DMS153 treated with DMSO at 0.1 percent for 48 hours (cell line): ENCODE results near the gene GP9.
"Not testable (repeated sequence)": the region's sequence is repeated elsewhere in the genome, so short reads cannot be mapped to it uniquely, and the experiment has no call there.

ENCODE experiments used
- DNase-seq: peaks from one replicate; lab custom pipeline; 2025; ENCODE audit not compliant: unreplicated experiment; lab: John Stamatoyannopoulos, UW

GP9 gene

GRCh38 chr3:129047553-129047839 is 13.1 kb upstream of the GP9 start:
- DNase-seq, result no peak

GRCh38 chr3:129050556-129051295 is 9.9 kb upstream of the GP9 start:
- DNase-seq, result no peak

GRCh38 chr3:129051871-129052340 is 8.7 kb upstream of the GP9 start:
- DNase-seq, result no peak

GRCh38 chr3:129052675-129053074 is 7.9 kb upstream of the GP9 start:
- peak; percentile 49 for DNase-seq

- no peak for DNase-seq
Observed at GRCh38 chr3:129054605-129055104, 5.9 kb upstream of the GP9 start.

- no peak for DNase-seq
Observed at GRCh38 chr3:129056451-129057173, 4.0 kb upstream of the GP9 start.

GRCh38 chr3:129057249-129057648 is 3.3 kb upstream of the GP9 start:
- no peak for DNase-seq

- DNase-seq, result peak; percentile 34
Observed at GRCh38 chr3:129058441-129059200, 2.0 kb upstream of the GP9 start.

- DNase-seq, result no peak
Observed at GRCh38 chr3:129059311-129059958, 1.1 kb upstream of the GP9 start.

GRCh38 chr3:129061023-129061887 is 676 bp downstream of the GP9 start:
- no peak for DNase-seq

- DNase-seq, result no peak
Observed at GRCh38 chr3:129061888-129062834, 1.6 kb downstream of the GP9 start.

GRCh38 chr3:129063091-129063640 is 2.6 kb downstream of the GP9 start:
- DNase-seq, result no peak

- no peak for DNase-seq
Observed at GRCh38 chr3:129063841-129064482, 3.4 kb downstream of the GP9 start.

GRCh38 chr3:129065016-129065719 is 4.6 kb downstream of the GP9 start:
- no peak for DNase-seq

GRCh38 chr3:129065720-129066073 is 5.1 kb downstream of the GP9 start:
- DNase-seq, result no peak

GRCh38 chr3:129067719-129068118 is 7.1 kb downstream of the GP9 start:
- DNase-seq, result not testable (repeated sequence)

GRCh38 chr3:129068291-129068886 is 7.8 kb downstream of the GP9 start:
- DNase-seq, result no peak
